Nephron progenitor cell (in vitro differentiated cells): ENCODE measurements around the gene RIC3.
A peak's percentile ranks its signal among the peaks of the same experiment; 100 is the strongest.

Experiments used
- DNase-seq: peaks from one replicate; pipeline ENCODE4 v3.0.0; 2021
- H3K27ac Mint-ChIP-seq: 2 replicates; pipeline ENCODE4 v1.8.0; 2021; ENCODE audit warnings: mild to moderate bottlenecking, moderate library complexity, mixed read lengths
- H3K27me3 Mint-ChIP-seq: 2 replicates; pipeline ENCODE4 v1.8.0; 2021; ENCODE audit warnings: mild to moderate bottlenecking, low read depth, mixed read lengths; ENCODE audit not compliant: poor library complexity
- H3K36me3 Mint-ChIP-seq: 2 replicates; pipeline ENCODE4 v1.8.0; 2021; ENCODE audit warnings: low read depth, mixed read lengths
- H3K4me1 Mint-ChIP-seq: 2 replicates; pipeline ENCODE4 v1.8.0; 2021; ENCODE audit warnings: mixed read lengths
- H3K4me3 Mint-ChIP-seq: 2 replicates; pipeline ENCODE4 v1.8.0; 2021; ENCODE audit warnings: mild to moderate bottlenecking, moderate library complexity, mixed read lengths
- H3K9me3 Mint-ChIP-seq: 2 replicates; pipeline ENCODE4 v1.8.0; 2021; ENCODE audit warnings: mild to moderate bottlenecking, moderate library complexity, mixed read lengths
- TF ChIP-seq, protein P1 (sequence below): fragments of 200-600 bp; sonication (generic); IDR thresholded peaks from 2 replicates; pipeline ENCODE4 v1.5.0; 2021; ENCODE audit warnings: antibody characterized with exemption

Gene RIC3

GRCh38 chr11:8060801-8061554, 107.8 kb downstream of the RIC3 start:
- Mint-ChIP-seq H3K36me3 (no peaks in the 10 kb centered on the region), H3K27ac (no peak overlapping the region), H3K4me1 (peaks cover 27% of the 10 kb centered on the region), H3K4me3 (no peak overlapping the region), H3K27me3 (peaks cover 18% of the 10 kb centered on the region), H3K9me3 (no peaks in the 10 kb centered on the region)
- TF ChIP-seq, protein P1, sequence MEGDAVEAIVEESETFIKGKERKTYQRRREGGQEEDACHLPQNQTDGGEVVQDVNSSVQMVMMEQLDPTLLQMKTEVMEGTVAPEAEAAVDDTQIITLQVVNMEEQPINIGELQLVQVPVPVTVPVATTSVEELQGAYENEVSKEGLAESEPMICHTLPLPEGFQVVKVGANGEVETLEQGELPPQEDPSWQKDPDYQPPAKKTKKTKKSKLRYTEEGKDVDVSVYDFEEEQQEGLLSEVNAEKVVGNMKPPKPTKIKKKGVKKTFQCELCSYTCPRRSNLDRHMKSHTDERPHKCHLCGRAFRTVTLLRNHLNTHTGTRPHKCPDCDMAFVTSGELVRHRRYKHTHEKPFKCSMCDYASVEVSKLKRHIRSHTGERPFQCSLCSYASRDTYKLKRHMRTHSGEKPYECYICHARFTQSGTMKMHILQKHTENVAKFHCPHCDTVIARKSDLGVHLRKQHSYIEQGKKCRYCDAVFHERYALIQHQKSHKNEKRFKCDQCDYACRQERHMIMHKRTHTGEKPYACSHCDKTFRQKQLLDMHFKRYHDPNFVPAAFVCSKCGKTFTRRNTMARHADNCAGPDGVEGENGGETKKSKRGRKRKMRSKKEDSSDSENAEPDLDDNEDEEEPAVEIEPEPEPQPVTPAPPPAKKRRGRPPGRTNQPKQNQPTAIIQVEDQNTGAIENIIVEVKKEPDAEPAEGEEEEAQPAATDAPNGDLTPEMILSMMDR = no peak
- DNase-seq = no peak

GRCh38 chr11:8060146-8060719, 108.6 kb downstream of the RIC3 start:
- TF ChIP-seq, protein P1 = no peak
- Mint-ChIP-seq H3K4me1 (peaks cover 27% of the 10 kb centered on the region), H3K36me3 (no peaks in the 10 kb centered on the region), H3K27me3 (peaks cover 15% of the 10 kb centered on the region), H3K9me3 (no peaks in the 10 kb centered on the region), H3K4me3 (no peak overlapping the region), H3K27ac (no peak overlapping the region)
- no peak for DNase-seq

DNA sequence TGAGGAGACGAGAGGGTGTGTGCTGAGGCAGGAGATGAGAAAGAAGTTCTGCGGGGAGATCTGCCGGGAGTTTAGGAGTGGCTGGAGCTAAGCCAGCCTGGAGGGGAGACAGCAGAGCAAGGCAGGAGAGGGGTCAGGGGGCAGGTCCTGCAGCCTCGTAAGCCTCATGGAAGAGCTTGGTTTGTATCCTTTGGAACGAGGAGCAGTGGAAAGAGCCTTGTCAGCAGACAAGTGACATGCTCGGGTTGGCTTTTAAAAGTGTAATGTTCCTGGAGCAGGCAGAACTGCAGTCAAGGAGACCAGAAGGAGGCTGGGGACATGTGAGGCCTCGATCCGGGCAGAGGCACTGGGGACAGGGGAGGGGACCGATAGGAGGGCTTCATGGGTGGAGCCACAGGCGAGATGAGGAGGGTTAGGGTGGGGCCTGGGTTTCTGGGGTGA, 109.2 kb downstream of the RIC3 start:
- TF ChIP-seq, protein P1 = no peak
- Mint-ChIP-seq H3K4me1 (peaks cover 27% of the 10 kb centered on the region), H3K36me3 (no peaks in the 10 kb centered on the region), H3K27me3 (peaks cover 15% of the 10 kb centered on the region), H3K4me3 (no peak overlapping the region), H3K27ac (peak overlapping the region; percentile 19), H3K9me3 (no peaks in the 10 kb centered on the region)
- DNase-seq = no peak

- TF ChIP-seq, protein P1 = no peak
- peaks cover 15% of the 10 kb centered on the region for H3K27me3 Mint-ChIP-seq
- H3K4me3 Mint-ChIP-seq = no peak overlapping the region
- no peak overlapping the region for H3K27ac Mint-ChIP-seq
- no peaks in the 10 kb centered on the region for H3K9me3 Mint-ChIP-seq
- no peaks in the 10 kb centered on the region for H3K36me3 Mint-ChIP-seq
- peaks cover 27% of the 10 kb centered on the region for H3K4me1 Mint-ChIP-seq
- no peak for DNase-seq
Measured at GRCh38 chr11:8059030-8059429, 109.8 kb downstream of the RIC3 start.

DNA sequence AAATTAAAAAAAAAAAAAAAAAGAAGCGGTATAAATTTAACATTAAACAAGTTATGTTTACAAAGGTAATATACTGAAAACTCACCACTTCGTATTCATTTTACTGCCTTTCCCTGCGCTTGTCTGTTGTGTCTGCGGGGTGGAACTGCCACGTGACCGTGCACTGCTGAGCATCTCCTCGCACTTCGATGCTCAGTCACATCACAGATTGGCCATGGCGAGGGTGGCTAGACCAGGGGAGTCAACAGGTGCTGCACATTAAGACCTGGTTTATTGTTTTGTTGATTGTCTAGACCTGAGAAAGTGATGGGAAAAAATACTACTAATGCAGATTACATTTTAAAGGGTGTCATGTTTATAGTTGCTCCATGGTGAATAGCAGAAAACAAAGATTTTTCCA, 110.6 kb downstream of the RIC3 start:
- Mint-ChIP-seq H3K9me3 (no peaks in the 10 kb centered on the region), H3K4me3 (no peak overlapping the region), H3K27me3 (peaks cover 15% of the 10 kb centered on the region), H3K4me1 (peaks cover 27% of the 10 kb centered on the region), H3K27ac (no peak overlapping the region), H3K36me3 (no peaks in the 10 kb centered on the region)
- TF ChIP-seq, protein P1 = no peak
- no peak for DNase-seq
